ENCODE measurements around the gene JAKMIP3.

DNA sequence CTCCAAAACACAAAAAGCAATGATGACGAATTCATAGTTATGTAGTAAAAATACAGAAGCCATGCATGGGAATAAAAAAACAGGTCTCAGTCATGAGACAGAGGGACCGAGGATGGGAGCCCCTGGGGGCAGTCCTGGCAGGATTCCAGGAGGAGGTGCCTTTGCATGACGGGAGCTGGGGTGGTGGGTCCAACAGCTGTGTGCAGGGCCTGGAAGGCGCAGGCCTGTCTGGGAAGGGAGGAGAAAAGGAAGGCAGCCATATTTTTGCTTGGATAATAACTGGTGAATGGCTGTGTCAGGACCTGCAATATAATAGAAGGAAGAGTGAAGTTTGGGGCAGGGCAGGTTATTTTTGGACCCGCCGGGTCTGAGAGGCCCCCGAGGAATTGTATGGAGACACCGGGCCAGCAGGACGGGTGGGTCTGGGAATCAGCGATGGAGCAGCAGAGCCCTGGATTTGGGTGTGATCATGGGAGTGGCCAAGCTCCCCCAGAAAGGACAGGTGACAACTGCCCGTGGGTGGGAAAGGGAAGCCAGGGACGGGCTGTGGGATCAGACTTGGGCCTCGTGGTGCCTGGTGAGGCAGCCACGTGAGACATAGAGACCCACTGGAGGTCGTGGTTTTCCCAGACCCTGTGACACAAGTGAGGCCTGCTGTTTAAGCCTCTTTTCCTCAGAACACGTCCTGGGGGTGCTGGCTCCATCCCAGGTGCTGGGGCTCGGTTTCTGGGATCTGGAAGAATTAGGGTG is 2.9 kb upstream of the JAKMIP3 start:
- no peak for TF ChIP-seq POLR2A (IDR thresholded peaks at IDR 0.05)
- TF ChIP-seq, protein P1, sequence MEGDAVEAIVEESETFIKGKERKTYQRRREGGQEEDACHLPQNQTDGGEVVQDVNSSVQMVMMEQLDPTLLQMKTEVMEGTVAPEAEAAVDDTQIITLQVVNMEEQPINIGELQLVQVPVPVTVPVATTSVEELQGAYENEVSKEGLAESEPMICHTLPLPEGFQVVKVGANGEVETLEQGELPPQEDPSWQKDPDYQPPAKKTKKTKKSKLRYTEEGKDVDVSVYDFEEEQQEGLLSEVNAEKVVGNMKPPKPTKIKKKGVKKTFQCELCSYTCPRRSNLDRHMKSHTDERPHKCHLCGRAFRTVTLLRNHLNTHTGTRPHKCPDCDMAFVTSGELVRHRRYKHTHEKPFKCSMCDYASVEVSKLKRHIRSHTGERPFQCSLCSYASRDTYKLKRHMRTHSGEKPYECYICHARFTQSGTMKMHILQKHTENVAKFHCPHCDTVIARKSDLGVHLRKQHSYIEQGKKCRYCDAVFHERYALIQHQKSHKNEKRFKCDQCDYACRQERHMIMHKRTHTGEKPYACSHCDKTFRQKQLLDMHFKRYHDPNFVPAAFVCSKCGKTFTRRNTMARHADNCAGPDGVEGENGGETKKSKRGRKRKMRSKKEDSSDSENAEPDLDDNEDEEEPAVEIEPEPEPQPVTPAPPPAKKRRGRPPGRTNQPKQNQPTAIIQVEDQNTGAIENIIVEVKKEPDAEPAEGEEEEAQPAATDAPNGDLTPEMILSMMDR (IDR thresholded peaks at IDR 0.05), result no peak
